Activated T-helper 2 cell treated with anti-CD3 and anti-CD28 coated beads, Interferon-gamma antibody, Interleukin-2, Interleukin-4, amounts not matched to agents 10 μg/mL and 5 μg/mL and 100 μg/mL, durations not matched to agents 14 hours and 24 hours and 36 hours (primary cell): ENCODE measurements around the gene XIRP1. TPM values are rescaled to one million over a fixed set of nuclear protein-coding genes. Genes with fewer than 3 reads are reported as not detected.
A peak's percentile ranks its signal among the peaks of the same experiment; 100 is the strongest.

Experiments used
- DNase-seq: peaks from one replicate; pipeline ENCODE4 v3.0.0; 2021; ENCODE audit warnings: low spot score
- H3K27ac Mint-ChIP-seq: one replicate; pipeline ENCODE4 v1.8.0; 2021; ENCODE audit warnings: mixed read lengths
- H3K27me3 Mint-ChIP-seq: one replicate; pipeline ENCODE4 v1.8.0; 2021; ENCODE audit warnings: low read depth, mixed read lengths
- H3K36me3 Mint-ChIP-seq: one replicate; pipeline ENCODE4 v1.8.0; 2021; ENCODE audit warnings: low read depth, mixed read lengths
- H3K4me1 Mint-ChIP-seq: one replicate; pipeline ENCODE4 v1.8.0; 2021; ENCODE audit warnings: low read depth, mixed read lengths
- H3K4me3 Mint-ChIP-seq: one replicate; pipeline ENCODE4 v1.8.0; 2021; ENCODE audit warnings: low read depth, mild to moderate bottlenecking, moderate library complexity, mixed read lengths
- H3K9me3 Mint-ChIP-seq: one replicate; pipeline ENCODE4 v1.8.0; 2021; ENCODE audit warnings: mixed read lengths
- intact Hi-C: fragments of 100-400 bp; cut with micrococcal nuclease; formaldehyde crosslinking; loops from one replicate; pipeline ENCODE4 v1.15.1; 2023
- total RNA-seq: library from RNA; stranded (reverse); gene quantifications from 2 replicates; pipeline ENCODE4 v1.2.3, GENCODE V29; 2022

The XIRP1 gene
- total RNA-seq, 1 donor from 2014 or later = 4.3 TPM

DNA sequence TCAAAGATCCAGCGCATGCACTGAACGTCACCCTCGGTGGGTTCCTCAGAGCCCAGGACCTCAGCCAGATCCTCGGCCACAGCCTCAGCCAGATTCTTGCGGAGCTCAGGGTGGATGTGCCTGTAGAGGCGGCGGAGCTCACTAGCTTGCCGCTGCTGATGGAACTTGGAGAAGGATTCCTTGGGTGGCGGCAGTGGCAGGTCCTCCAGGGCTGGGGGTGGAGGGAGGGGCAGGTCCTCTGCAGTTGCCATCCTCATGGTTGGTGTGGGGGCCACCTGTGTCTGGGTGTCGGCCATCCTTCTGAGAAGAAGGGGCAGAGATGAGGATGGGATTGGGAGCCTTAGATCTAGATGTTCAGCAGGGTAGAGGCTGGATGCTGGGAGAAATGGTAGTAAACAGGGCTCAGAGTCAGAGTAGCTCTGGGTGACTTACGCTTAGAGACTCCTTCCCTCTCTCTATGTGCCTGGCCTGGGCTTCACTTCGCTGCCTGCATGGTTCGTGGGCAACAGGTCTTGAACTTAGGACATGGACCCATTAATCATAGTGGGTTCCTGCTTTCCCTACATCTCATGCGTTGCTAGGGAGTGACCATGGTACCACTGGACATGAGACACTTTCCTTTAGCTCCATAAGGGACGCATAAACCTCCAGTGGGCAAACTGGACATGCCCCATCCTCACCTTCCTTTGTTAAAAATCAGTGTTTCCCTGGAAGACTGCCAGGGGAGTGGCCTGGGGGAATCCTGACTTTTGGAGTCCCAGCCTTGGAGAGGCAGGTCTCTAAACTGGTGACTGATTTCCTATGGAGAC lies 3.0 kb downstream of the XIRP1 start:
- Mint-ChIP-seq H3K27me3 (no peaks in the 10 kb centered on the region), H3K4me3 (no peak overlapping the region), H3K36me3 (no peaks in the 10 kb centered on the region), H3K27ac (no peak overlapping the region), H3K4me1 (peaks cover 24% of the 10 kb centered on the region), H3K9me3 (no peaks in the 10 kb centered on the region)
- peak; percentile 7 for DNase-seq
- intact Hi-C loops = loop anchor here (1.0 to 10.0 kb wide), 2 partner anchors 55 to 99 kb away; no protein-coding TSS in a partner anchor

GRCh38 chr3:39188271-39189149 lies 3.9 kb downstream of the XIRP1 start:
- peaks cover 24% of the 10 kb centered on the region for H3K4me1 Mint-ChIP-seq
- intact Hi-C loops = loop anchor here (1.0 to 10.0 kb wide), 2 partner anchors 54 to 100 kb away; no protein-coding TSS in a partner anchor
- DNase-seq = no peak
- no peak overlapping the region for H3K4me3 Mint-ChIP-seq
- H3K27me3 Mint-ChIP-seq = no peaks in the 10 kb centered on the region
- no peaks in the 10 kb centered on the region for H3K36me3 Mint-ChIP-seq
- H3K9me3 Mint-ChIP-seq = no peaks in the 10 kb centered on the region
- H3K27ac Mint-ChIP-seq = no peak overlapping the region

GRCh38 chr3:39187372-39188155 lies 4.8 kb downstream of the XIRP1 start:
- no peak overlapping the region for H3K4me3 Mint-ChIP-seq
- intact Hi-C loops = loop anchor here (10.0 kb wide), 1 partner anchor 53 kb away; no protein-coding TSS in a partner anchor
- H3K9me3 Mint-ChIP-seq = no peaks in the 10 kb centered on the region
- no peaks in the 10 kb centered on the region for H3K36me3 Mint-ChIP-seq
- H3K27me3 Mint-ChIP-seq = no peaks in the 10 kb centered on the region
- DNase-seq = no peak
- peaks cover 19% of the 10 kb centered on the region for H3K4me1 Mint-ChIP-seq
- H3K27ac Mint-ChIP-seq = no peak overlapping the region

DNA sequence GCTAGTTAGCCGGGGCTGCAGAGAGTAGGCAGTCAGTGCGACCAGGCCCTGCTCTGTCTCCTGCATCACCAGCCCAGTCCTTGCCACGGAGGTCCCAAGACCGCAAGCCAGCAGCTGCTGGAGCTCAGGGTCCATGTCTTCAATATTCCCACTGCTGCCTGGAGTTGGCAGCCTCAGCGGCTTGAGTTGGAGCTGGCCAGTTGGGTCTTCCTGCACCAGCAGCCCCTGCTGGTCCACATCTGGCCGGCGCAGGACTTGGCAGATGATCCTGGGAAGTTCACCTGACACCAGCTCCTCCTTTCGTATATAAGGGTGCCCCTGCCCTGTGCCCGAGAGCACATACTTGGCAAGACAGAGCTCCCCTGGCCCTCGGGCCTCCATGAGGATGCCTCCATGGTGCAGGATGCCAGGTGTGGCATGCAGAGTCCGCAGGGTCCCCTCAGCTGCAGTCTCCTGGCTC lies 5.7 kb downstream of the XIRP1 start:
- Mint-ChIP-seq H3K4me3 (no peak overlapping the region), H3K36me3 (no peaks in the 10 kb centered on the region), H3K27ac (no peak overlapping the region), H3K4me1 (peaks cover 12% of the 10 kb centered on the region), H3K27me3 (no peaks in the 10 kb centered on the region), H3K9me3 (no peaks in the 10 kb centered on the region)
- DNase-seq = no peak
- intact Hi-C loops = loop anchor here (10.0 kb wide), 1 partner anchor 52 kb away; no protein-coding TSS in a partner anchor

DNA sequence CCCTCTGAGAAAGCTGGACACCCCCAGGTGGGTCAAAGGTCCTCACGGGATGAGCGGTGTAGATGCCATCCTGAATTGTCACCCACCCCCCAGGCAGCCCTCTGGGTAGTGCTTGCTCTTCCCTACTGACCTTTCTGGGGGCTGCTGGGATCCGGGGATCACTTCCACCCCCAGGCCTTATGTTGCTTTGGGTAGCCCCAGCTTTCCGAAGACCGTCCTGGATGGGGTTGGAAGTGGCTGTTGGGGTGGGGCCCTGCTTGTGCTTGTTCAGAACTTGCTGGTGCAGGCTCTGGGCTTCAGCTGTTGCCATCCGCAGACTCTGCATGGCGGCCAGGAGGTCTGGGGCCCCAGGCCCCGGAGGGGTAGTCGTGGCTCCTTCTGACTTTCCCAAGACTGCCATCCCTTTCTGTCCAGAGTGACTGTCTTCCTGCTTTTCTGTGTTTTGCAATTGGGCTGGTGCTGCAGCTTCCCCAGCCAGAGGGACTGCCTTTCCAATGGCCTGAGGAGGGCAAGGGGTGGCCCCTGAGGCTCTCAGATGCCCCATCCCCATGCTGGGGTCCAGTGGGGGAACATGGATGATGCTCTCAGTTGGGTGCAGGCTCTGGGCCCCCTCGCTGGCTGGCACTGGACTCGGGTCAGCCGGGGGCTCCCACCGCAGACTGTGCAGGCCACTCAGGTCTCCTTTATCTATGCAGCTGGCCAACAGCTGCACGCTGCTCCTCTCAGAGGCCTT lies 6.3 kb downstream of the XIRP1 start:
- no peaks in the 10 kb centered on the region for H3K27me3 Mint-ChIP-seq
- no peak for DNase-seq
- peaks cover 11% of the 10 kb centered on the region for H3K4me1 Mint-ChIP-seq
- intact Hi-C loops = loop anchor here (10.0 kb wide), 1 partner anchor 51 kb away; no protein-coding TSS in a partner anchor
- no peak overlapping the region for H3K4me3 Mint-ChIP-seq
- H3K36me3 Mint-ChIP-seq = no peaks in the 10 kb centered on the region
- H3K27ac Mint-ChIP-seq = no peak overlapping the region
- H3K9me3 Mint-ChIP-seq = no peaks in the 10 kb centered on the region

DNA sequence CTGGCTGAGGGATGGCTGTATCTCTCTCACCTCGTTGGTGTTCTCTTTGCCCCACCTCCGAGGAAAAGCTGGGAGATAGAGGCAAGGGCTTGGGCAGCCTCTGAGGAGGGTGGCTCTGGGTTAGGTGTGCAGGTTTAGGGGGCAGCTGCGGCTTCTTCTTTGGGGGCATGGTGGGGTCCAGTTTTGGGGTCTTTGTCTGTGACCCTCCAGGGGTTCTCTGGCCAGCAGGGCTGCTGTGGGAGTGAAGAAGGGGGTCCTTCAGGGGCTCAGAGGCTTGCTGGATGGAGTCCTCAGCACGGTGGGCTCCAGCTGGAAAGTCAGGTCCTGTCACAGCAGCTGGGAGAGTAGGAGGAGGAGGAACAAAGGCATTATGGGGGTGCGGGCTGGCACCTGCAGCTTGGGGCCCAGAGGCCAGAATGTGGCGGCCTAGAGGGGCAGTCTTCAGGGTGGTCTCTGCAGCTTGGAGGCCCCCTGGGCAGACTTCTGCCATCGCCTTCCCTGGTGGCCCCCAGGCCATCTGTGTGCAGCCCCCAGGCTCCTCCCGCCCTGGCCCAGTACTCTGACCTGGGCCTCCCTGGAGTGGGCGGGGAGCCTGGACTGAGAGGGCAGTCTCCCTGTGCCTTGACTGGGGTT lies 7.0 kb downstream of the XIRP1 start:
- H3K27me3 Mint-ChIP-seq = no peaks in the 10 kb centered on the region
- peaks cover 13% of the 10 kb centered on the region for H3K4me1 Mint-ChIP-seq
- no peak overlapping the region for H3K4me3 Mint-ChIP-seq
- H3K36me3 Mint-ChIP-seq = no peaks in the 10 kb centered on the region
- DNase-seq = no peak
- H3K9me3 Mint-ChIP-seq = no peaks in the 10 kb centered on the region
- H3K27ac Mint-ChIP-seq = no peak overlapping the region
- intact Hi-C loops = loop anchor here (10.0 kb wide), 1 partner anchor 51 kb away; no protein-coding TSS in a partner anchor

- Mint-ChIP-seq H3K27ac (no peak overlapping the region), H3K4me3 (no peak overlapping the region), H3K27me3 (no peaks in the 10 kb centered on the region), H3K36me3 (no peaks in the 10 kb centered on the region), H3K9me3 (no peaks in the 10 kb centered on the region), H3K4me1 (peaks cover 16% of the 10 kb centered on the region)
- no peak for DNase-seq
- intact Hi-C loops = loop anchor here (5.0 to 10.0 kb wide), 2 partner anchors 50 to 197 kb away; partner anchors contain the start of gene SLC25A38
Measured at GRCh38 chr3:39184968-39185285, 7.5 kb downstream of the XIRP1 start.

DNA sequence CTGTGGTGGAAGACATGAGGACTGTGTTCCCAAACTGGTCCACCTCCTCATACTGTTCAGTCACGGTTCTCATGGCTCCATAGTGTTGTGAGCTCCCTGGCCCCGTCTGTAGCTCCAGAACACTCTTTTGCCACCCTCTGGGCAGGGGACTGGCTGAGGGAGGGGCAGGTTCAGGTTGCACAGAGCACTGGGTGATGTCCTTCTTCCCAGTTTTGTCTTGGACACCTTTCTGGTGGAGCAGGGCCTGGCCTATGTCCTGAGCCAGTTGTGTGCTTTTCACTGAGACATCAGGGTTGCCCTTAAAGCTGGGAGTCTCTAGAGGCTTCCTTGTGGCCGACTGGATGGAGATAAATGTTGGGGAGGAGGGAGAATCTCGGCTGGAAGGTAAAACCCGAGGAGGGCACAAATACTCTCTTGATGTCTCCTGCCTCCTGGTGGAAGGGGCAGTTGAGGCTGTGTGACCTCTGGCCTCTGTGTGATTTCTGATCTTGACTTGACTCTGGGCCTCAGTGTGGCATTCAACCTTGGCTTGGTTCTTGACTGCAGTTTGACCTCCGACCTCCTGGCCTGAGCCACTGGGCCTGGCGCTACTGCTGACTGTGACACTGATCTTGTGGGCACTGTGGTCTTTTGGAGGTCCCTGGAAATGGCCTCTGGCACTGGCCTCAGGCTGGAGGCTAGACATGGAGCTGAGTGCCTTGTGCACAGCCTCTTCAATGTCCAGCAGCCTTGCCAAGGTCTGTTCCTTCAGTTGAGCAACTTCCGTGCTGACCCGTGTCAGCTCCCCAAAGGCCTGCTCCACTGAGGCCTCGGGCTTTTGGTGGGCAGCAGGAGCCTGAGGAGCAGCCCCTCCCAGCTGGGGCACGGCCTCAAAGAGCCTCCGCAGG lies 8.1 kb downstream of the XIRP1 start:
- intact Hi-C loops = loop anchor here (5.0 to 10.0 kb wide), 2 partner anchors 50 to 198 kb away; partner anchors contain the start of gene SLC25A38
- H3K4me3 Mint-ChIP-seq = no peak overlapping the region
- peak overlapping the region; percentile 53 for H3K27ac Mint-ChIP-seq
- no peaks in the 10 kb centered on the region for H3K27me3 Mint-ChIP-seq
- H3K9me3 Mint-ChIP-seq = no peaks in the 10 kb centered on the region
- peaks cover 19% of the 10 kb centered on the region for H3K4me1 Mint-ChIP-seq
- no peak for DNase-seq
- no peaks in the 10 kb centered on the region for H3K36me3 Mint-ChIP-seq

DNA sequence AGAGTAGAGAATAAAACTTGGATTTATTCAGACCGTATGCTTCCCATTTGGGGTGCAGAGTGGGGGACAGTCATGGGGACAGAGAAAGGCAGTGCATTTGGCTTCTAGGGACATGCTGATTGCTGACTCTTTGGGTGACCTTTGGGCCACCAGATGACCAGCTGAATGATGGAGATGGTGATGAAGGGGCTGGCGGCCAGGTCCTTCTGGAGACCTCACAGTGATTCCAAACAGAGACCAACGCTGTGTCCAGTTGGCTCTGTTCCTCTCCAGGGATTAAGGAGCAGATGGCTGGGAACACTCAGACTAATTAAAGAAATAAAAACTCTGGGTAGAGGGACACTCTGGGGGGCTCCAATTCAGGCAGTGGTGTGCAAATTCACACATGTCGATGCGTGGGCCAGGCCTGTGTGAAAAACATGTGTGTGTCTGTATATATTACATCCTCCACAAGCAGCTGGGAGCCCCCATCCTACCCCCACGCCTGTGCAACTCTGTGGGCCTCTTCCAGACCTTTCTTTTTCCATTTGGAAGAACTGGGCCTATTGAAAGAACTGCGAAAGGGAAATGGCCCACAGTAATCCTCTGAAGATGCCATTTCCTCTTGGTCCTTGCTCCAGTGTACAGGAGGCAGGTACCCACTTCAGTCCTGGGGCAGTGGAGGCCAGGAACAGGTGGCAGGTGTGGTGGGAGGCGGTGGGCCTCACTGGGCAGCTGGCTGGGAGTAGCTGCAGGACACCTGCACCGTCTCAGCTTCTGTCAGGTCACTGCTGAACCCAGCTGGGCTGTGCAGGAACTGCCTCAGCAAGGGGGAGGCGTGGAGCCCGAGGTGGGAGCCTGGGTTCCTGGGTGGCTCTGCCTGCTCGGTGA lies 8.9 kb downstream of the XIRP1 start:
- Mint-ChIP-seq H3K27ac (peak overlapping the region; percentile 15), H3K36me3 (no peaks in the 10 kb centered on the region), H3K9me3 (no peaks in the 10 kb centered on the region), H3K4me3 (no peak overlapping the region), H3K4me1 (peaks cover 27% of the 10 kb centered on the region), H3K27me3 (no peaks in the 10 kb centered on the region)
- intact Hi-C loops = loop anchor here (5.0 to 10.0 kb wide), 2 partner anchors 49 to 199 kb away; partner anchors contain the start of gene SLC25A38
- DNase-seq = no peak
